Measurements from ENCODE around the gene DTD1. TPM values are rescaled to one million over a fixed set of nuclear protein-coding genes. Genes with fewer than 3 reads are reported as not detected.
"Not testable (repeated sequence)": the region's sequence is repeated elsewhere in the genome, so short reads cannot be mapped to it uniquely, and the experiment has no call there.

The DTD1 gene
- total RNA-seq, 1 donor from 2014 or later = 5.6 TPM

DNA sequence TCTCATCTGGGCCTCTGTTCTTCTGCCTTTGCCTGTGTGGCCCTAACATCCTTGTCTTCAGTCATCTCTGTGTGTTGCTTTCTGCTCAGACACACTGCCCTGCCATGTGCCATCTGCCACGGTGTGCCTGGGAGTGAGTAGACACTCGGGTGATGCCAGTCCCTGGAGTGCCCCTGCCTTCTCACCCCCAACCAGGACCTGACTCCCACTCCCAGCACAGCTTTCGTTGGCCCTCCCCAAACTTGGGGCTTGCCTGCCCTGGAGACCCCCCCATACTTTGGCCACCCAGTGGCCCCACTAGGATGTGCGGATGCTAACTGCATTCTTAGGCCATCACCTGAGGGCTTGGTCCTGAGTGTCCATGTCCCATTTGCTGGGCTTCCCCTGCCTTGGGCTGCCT lies 149.3 kb downstream of the DTD1 start:
- ATAC-seq = no peak

GRCh38 chr20:18738055-18738454 lies 150.2 kb downstream of the DTD1 start:
- DNase-seq (ENCODE audit: low spot score) (no peak), ATAC-seq (no peak)

More for the DNA sequence above, 149.3 kb downstream of the DTD1 start:
- no peak for DNase-seq (ENCODE audit: low spot score)

DNA sequence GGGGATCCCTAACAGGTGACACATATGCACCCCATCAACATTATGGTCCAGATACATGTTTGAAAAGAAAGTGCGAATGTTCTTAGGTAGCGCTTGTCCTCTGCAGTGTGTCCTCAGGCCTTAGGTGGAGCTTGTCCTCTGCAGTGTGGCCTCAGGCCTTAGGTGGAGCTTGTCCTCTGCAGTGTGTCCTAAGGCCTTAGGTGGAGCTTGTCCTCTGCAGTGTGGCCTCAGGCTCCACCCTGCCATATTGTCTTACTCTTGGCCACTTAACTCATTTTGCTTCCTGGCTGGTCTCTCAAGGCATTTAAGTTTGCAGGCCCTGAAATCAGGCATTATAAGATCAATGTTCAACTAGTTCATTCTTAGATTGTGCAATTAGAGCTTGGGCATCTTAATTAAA lies 151.0 kb downstream of the DTD1 start:
- ATAC-seq (no peak), DNase-seq (ENCODE audit: low spot score) (no peak)

DNA sequence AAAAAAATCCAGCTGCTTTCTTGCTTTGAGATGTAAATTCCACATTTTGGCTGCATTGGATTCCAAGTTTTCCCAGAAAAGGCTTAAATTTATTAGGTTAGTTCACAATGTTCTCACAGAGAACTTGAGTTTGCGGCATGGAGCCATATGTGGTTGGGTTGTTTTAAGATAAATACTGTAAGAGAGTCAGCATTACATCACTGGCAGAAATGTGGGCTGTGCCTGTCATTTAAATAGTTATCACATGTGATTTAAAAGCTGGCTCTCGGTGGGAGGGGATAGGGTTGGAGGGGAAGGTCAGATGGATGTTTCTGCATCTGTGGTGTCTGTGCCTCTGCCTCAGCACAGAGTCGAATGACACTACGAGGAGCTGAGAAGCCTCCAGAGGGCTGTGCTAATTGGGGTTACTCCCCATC lies 151.9 kb downstream of the DTD1 start:
- ATAC-seq (no peak), DNase-seq (ENCODE audit: low spot score) (no peak)

DNA sequence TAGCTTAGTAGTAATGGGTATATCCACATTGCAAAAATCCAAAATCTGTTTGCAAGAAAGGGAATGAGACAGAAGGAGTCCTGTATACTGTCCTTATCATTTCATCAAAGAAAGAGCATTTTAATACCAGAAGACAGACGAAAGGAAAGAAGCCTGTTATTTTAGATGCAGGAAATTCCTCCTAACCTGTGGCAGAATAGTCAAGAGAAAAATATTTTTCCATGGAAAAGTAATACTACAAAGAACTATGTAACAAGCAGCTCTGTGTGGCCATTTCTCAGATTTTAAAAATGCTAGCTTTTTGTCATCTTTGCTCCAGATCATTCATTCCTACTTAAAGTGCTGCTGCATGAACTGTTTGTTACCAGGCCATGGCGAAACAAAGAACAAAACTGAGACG lies 152.9 kb downstream of the DTD1 start:
- ATAC-seq (no peak), DNase-seq (ENCODE audit: low spot score) (no peak)

DNA sequence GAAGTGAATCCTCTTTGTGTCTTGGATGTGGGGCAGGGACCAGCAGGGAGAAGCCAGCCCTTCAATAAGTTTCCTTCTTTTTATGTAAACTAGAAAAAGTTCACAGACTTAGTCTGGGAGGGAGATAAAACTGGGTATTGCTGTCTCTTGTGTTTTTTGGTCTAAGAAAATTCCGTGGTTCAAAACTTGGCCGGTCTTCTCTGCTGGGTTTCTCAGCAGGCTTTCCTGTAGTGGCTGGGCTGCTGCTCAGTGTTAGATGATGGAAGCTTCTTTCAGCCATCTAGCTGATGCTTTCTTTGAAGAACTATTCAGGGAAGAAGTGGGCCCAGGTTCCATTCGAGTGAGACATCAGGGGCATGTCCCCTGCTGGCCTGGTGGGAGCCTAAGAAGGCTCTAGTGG lies 155.0 kb downstream of the DTD1 start:
- ATAC-seq (no peak), DNase-seq (ENCODE audit: low spot score) (no peak)

DNA sequence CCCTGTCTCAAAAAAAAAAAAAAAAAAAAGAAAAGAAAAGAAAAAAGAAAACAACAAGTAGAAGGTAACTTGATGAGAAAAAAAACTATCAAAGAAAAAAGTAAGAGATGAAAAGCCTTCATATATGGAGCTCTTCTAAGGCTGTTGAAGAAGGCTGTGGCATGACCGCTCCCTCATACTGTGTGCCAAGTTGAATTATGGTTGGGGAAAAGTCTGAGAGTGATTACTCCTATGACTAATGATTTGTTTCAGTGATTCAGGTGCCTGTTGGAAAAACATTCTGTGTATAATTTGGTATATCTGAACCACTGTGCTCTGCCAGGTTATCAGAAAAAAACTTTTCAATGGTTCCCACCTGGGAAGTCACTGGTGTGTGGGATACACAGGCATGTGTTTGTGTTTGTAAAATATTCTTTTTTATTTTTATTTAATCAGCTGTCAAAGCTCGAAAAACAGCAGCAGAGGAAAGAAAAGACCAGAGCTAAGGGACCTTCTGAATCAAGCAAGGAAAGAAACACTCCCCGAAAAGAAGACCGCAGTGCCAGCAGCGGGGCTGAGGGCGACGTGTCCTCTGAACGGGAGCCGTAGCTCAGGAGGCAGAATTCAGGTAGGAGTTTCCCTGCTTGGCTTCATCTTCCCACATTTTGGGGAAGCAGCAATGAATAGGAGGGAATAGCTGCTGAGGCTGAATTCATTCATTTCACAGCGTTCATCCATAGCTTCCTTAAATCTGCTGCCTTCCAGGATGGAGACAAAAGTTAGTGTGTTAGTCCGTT lies 156.0 kb downstream of the DTD1 start:
- DNase-seq (ENCODE audit: low spot score) (no peak), ATAC-seq (no peak)

- ATAC-seq (no peak), DNase-seq (ENCODE audit: low spot score) (no peak)
Observed at GRCh38 chr20:18747090-18747489, 159.2 kb downstream of the DTD1 start.

GRCh38 chr20:18748987-18749386 lies 161.1 kb downstream of the DTD1 start:
- no peak for ATAC-seq

DNA sequence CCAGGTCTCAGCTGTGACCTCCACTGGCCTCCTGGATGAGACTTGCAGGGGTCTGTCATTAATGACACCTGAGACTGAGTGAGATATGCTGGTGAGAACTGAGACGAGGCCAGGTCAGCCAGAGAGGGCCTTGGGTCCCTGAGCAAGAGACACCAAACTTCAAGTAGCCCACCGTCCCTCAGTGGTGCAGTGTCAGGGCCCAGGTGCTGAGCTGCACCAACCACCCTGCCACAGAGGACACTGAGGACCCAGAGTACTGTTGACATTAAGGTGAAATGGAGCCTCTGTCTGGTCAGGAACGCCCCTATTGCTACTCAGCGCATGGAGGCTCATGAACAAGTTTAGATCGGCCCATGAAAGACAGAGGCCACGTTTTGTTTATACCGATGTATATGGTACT lies 161.7 kb downstream of the DTD1 start:
- ATAC-seq (no peak), DNase-seq (ENCODE audit: low spot score) (no peak)

More at GRCh38 chr20:18748987-18749386, 161.1 kb downstream of the DTD1 start:
- DNase-seq (ENCODE audit: low spot score) = no peak

DNA sequence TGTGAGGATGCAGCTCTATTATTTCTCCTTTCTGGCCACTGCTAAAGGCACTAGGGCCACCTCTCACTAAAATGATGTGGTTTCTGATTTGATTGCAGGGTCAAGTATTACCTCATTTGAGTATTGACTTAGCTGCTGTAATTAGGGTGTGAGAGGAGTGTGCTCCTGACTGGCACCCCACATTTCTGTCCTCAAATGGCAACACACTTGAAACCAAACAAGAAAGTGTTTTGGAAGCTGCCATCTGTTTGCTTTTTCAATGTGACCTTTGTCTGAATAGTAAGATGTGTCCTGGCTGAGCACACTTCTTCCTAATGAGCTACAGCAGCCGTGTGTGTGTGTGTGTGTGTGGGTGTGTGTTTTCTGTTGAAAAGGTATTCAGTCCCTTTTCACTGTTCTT lies 162.9 kb downstream of the DTD1 start:
- no peak for DNase-seq (ENCODE audit: low spot score)
- ATAC-seq = peak; percentile 95

DNA sequence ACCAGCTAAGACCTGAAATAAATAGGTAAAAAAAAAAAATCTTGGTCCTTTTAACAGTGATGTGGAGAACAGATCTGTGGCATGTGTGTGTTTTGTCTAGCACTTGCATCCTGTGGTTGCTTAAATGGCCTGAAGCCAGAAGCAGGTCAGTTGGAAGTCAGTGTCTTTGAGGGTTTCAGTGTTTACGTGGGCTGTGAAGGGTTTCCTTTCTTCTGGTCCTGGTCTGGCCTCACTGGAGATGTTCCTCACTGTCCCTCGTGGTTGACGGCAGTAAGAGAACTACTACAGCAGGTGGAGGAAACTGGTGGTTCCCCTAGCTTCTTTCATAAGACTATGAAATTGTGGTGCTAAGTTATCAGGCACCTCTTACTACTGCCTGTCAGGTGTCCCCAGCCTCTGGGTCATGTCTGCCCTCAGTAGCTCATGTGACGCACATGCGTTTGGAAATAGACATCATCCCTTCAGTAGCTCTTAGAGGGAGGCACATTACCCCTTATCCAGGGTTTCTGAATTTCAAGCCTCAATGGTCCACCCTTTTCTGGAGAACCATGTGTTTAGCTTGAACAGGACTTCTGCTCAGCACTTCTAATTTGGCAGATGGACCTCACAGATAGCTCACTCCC lies 166.3 kb downstream of the DTD1 start:
- DNase-seq (ENCODE audit: low spot score) (no peak), ATAC-seq (no peak)

DNA sequence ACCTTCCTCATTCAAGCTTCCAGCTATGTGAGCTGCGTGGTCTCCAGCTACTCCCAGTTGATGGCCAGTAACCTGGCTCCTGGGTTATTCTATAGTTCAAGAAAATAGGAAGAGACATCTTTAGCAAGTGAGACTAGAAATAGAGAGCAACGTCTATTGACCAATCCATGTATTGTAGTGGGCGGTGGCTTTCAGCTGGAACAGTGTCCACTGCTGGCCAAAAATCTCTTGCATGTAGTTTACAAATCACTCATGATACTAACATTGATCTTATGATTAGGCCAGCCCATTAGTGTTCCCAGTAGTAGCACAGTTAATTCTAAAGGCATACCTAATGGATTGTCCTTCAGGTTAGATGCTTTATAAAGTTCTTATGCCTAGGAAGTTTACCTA lies 166.8 kb downstream of the DTD1 start:
- ATAC-seq (no peak), DNase-seq (ENCODE audit: low spot score) (no peak)

DNA sequence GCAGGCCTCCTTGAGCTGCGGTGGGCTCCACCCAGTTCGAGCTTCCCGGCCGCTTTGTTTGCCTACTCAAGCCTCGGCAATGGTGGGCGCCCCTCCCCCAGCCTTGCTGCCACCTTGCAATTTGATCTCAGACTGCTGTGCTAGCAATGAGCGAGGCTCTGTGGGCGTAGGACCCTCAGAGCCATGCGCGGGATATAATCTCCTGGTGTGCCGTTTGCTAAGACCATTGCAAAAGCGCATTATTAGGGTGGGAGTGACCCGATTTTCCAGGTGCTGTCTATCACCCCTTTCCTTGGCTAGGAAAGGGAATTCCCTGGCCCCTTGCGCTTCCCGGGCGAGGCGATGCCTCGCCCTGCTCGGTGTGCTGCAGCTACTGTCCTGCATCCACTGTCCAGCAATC lies 173.0 kb downstream of the DTD1 start:
- not testable (repeated sequence) for DNase-seq (ENCODE audit: low spot score); ATAC-seq

DNA sequence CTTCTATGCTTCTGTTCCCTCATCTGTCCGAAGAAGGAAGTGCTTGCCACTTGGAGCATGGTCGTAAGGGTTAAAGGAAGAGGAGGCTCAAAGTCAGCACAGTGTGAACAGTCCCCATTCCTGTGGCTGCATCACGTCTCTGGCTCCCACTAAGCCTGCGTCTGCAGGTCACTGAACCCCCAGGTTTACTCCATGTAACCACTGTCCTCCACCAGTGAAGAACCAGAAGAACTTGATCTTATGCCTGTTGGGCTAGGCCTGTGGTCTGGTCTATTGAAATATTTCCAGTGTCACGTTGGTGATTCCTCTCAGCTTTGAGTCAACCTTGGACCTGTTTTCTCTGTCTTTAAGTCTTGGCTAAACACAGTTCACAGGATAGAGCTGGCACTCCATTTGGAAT lies 179.8 kb downstream of the DTD1 start:
- ATAC-seq (no peak), DNase-seq (ENCODE audit: low spot score) (no peak)

DNA sequence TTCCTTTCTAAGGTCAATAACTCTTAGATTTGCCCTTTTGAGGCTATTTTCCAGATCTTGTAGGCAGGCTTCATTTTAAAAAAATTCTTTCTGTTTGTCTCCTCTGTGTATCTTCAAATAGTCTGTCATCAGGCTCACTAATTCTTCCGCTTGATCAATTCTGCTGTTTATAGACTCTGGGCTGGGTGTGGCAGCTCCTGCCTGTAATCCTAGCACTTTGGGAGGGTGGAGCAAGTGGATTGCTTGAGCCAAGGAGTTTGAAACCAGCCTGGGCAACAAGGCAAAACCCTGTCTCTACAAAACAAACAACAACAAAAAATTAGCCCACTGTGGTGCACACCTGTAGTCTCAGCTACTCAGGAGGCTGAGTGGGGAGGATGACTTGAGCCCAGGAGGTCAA lies 185.7 kb downstream of the DTD1 start:
- DNase-seq (ENCODE audit: low spot score) = no peak
- no peak for ATAC-seq

DNA sequence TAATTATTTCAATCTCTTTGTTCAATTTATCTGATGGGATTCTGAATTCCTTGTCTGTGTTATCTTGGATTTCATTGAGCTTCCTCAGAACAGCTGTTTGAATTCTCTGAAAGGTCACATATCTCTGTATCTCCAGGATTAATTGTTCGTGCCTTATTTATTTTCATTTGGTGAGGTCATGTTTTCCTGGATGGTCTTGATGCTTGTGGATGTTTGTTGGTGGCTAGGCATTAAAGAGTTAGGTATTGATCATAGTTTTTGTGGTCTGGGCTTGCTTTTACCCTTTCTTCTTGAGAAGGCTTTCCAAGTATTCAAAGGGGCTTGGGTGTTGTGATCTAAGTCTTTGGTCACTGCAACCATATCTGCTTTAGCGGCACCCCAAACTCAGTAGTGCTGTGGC lies 186.4 kb downstream of the DTD1 start:
- DNase-seq (ENCODE audit: low spot score) (no peak), ATAC-seq (no peak)

- ATAC-seq = no peak
- DNase-seq (ENCODE audit: low spot score) = no peak
Observed at GRCh38 chr20:18775633-18776032, 187.8 kb downstream of the DTD1 start.

DNA sequence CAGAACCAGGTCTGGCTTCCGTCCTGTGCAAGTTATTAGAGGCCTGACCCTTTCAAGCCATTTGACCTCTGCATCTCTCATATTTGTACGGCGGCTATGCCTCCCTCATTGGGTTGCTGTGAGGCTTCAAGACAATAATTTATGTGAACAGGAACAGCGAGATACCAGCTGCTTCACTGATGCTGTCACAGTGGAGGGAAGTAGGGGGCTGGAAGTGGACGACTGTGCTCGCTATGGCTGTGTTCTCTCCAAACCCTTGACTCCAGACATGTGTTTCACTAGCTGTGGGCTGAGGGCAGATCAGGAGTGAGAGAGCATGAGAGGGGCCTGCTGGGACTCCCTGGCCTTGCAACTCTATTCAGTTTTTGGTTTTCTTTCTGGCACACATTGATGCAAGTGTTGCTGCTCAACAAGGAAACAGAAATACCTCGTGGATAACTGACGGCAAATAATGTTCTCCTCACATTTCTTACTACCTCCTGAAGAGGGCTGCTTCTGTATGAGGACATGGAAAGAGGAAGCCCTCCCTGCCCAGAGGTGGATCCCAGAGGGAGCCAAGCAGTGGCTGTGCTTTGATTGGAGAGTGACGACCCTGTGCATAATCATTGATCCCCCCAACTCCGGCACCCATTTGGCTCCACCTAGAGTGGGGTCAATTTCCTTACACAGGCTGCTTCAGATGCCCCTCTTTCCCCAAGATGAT lies 191.0 kb downstream of the DTD1 start:
- no peak for DNase-seq (ENCODE audit: low spot score)
- ATAC-seq = no peak

- no peak for DNase-seq (ENCODE audit: low spot score)
- no peak for ATAC-seq
Observed at GRCh38 chr20:18780385-18781130, 192.7 kb downstream of the DTD1 start.

DNA sequence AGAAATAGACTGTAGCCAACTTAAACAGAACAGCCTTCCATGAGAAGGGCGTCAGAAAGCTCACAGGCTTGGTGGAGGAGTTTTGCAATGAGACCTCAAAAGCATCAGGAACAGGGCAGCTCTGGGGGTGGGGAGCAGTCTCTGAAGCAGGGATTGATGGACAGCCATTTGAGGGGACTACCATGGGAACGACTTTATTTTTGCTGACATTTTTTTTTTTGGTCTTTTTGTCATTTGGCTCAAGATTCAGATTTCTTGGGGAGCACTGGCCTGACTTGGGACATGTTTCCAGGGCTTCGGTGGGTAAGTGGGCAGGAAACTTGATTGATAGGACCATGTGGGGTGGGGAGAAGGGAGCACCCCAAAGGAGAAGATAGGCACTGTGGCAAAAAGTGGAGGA lies 193.7 kb downstream of the DTD1 start:
- no peak for DNase-seq (ENCODE audit: low spot score)
- no peak for ATAC-seq
